HG03103 (cell line): ENCODE measurements around the gene GAN.
"Not testable (repeated sequence)": the region's sequence is repeated elsewhere in the genome, so short reads cannot be mapped to it uniquely, and the experiment has no call there.

Experiments
- ATAC-seq: cut with Tn5 transposase; IDR thresholded peaks from one replicate; pipeline ENCODE4 v1.9.1; 2021; ENCODE audit warnings: low read depth; ENCODE audit not compliant: unreplicated experiment

The GAN gene

GRCh38 chr16:81421536-81421935 lies 106.8 kb downstream of the GAN start:
- no peak for ATAC-seq

DNA sequence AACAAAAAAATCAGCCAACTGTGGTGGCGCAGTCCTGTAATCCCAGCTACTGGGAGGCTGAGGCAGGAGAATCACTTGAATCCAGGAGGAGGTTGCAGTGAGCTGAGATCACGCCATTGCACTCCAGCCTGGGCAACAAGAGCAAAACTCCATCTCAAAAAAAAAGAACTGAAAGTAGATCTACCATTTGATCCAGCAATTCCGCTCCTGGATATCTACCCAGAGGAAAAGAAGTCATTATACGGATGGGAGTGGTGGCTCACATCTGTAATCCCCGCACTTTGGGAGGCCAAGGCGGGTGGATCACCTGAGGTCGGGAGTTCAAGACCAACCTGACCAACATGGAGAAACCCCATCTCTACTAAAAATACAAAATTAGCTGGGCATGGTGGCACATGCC lies 107.4 kb downstream of the GAN start:
- not testable (repeated sequence) for ATAC-seq

DNA sequence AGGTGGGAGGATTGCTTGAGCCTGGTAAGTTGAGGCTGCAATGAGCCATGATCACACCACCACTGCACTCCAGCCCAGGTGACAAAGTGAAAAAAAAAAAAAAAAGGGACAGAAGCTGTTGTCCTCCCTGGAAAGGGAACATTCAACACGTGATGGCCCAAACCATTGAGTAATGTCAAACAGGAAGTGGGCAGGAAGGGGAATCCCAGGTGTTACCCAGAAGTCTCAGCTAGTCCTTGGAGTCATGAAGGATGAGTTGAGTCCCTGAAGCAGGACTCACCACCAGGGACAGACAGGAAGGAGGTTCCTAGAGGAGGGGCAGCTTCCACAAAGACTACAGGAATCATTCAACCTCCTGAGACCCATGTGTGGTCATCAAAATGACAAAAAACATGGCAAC lies 110.0 kb downstream of the GAN start:
- no peak for ATAC-seq

- no peak for ATAC-seq
Measured at GRCh38 chr16:81427219-81427618, 112.5 kb downstream of the GAN start.

DNA sequence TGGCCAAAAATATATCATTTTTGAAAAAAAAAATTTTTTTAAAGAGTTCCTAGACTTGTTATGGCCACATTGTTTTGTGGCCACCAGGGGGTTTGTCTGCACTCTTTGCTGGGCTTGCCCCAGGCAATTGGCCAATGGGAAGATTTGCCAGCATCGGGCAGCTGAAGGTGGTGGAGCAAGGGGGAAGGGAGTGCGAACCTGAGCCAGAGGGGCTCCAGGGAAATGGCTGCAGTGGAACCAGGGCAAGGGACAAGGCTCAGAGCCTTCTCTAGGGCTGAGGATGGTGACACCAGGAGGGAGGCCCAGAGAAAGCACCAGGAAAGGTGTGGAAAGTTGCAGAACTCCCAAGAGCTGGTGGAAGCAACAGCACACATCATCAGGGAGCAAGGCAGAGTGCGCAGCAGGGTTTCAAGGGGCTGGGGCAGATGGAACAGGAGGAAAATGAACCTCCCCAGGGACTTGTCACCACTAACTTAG lies 114.3 kb downstream of the GAN start:
- ATAC-seq: no peak

DNA sequence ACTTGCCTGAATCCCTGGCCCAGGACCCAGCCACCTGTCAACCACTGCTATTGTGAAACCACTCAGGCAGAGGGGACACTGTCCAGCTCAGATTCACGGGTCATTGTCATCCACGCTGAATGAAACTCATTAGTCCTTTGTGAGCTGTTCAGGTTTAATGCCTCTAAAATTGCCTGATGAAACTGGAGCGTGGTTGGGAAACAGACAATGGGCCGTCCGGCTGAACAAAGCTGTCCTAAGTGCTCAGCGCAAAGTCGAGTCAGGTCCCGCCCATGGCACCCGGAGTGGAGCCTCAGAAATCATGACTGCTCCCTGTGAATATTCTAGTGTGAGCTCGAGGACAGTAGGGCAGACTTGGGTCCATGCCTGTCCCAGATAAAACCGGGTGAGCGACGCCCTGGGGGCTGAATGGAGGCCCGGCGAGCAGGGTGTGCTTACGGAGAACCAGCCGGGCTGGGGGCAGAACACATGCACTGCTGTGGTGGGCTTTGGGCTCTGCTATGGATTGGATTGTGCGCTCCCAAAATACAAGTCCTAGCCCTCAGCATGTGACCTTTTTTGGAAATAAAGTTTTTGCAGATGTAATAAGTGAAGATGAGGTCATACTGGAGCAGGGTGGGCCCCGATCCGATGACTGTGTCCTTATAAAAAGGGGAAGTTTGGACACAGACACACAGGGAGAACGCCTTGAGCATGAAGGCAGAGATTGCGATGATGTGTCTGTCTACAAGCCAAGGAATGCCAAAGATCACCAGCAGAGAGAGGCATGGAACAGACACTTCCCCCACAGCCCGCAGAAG lies 117.0 kb downstream of the GAN start:
- no peak for ATAC-seq

- no peak for ATAC-seq
Measured at GRCh38 chr16:81432937-81433557, 118.3 kb downstream of the GAN start.

- no peak for ATAC-seq
Measured at GRCh38 chr16:81435103-81435502, 120.3 kb downstream of the GAN start.

DNA sequence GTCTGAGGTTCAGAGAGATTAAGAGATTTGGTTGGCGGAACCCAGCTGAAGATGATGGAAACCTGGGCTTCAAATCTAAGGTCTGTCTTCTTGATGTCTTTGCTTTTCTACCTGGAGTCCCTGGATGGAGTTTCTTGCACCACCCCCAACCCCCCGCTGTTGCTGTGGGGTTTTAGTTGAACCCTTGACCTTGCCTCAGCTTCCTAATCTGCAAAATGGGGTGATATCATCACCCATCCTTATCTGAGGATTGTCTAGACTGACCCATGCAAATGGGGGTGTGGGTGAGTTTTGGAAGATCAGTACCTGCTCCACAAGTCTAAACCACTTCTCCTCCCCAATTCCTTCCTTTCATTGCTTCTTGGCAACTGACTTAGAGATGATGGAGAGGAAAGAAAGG lies 120.8 kb downstream of the GAN start:
- no peak for ATAC-seq

DNA sequence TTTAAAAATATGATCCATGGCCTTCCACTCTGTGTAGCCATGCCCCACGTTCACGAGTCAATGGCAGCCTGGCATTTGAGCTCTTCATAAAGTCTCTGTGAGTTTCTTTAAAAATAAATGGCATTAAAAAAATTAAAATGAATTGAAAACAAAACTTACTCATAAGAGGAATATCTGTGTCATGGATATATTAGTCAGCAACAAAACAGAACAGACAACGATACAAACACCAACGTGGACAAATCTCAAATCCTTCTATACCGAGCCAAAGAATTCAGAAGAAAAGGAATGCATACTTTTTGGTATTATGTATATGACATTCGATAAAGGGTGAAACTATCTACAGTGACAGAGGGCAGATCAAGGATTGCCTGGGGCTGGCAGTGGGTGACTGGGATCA lies 121.6 kb downstream of the GAN start:
- no peak for ATAC-seq

- ATAC-seq: no peak
Measured at GRCh38 chr16:81437865-81438264, 123.1 kb downstream of the GAN start.
